ENCODE measurements around the gene SPTLC2.

Gene SPTLC2

DNA sequence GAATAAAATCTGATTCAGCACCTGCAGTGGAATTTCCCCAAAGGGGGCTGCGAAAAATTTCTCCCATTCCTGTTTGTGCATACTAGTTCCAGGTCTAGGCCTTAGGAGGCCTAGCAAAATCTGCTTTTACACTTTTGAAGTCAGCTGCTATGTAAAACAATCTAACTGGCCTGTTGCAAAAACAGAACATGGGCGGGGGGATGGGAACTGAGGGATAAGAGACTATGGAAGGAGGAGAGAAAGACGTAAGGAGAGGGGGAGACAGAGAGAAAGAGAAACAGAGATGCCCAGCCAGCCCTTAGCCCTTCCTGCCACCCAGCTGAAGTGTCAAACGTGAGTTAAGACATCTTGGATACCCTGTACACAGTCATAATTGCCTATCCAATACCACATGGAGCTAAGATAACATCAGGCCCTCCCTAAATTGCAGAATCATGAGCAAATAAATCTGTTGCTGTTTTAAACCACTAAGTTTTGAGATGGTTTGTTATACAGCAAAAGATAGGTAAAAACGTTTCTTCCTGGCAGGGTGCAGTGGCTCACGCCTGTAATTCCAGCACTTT lies 45.6 kb downstream of the SPTLC2 start:
- Histone ChIP-seq H3K4me1 (ENCODE audit: low read depth, poor library complexity, severe bottlenecking) (no peaks in the 10 kb centered on the region), H3K4me3 (IDR thresholded peaks at IDR 0.05; ENCODE audit: insufficient read depth, low read depth, low read length) (no peak overlapping the region), H3K27me3 (ENCODE audit: insufficient read depth, low read depth) (no peaks in the 10 kb centered on the region), H4K20me1 (ENCODE audit: insufficient read depth) (no peaks in the 10 kb centered on the region), H3K4me2 (no peak overlapping the region), H3K79me2 (ENCODE audit: insufficient read depth, low read depth) (no peaks in the 10 kb centered on the region), H2AFZ (ENCODE audit: low read depth) (no peak overlapping the region), H3K36me3 (ENCODE audit: insufficient read depth) (no peaks in the 10 kb centered on the region), H3K27ac (no peak overlapping the region), H3K9ac (no peak overlapping the region)
- TF ChIP-seq, protein P1, sequence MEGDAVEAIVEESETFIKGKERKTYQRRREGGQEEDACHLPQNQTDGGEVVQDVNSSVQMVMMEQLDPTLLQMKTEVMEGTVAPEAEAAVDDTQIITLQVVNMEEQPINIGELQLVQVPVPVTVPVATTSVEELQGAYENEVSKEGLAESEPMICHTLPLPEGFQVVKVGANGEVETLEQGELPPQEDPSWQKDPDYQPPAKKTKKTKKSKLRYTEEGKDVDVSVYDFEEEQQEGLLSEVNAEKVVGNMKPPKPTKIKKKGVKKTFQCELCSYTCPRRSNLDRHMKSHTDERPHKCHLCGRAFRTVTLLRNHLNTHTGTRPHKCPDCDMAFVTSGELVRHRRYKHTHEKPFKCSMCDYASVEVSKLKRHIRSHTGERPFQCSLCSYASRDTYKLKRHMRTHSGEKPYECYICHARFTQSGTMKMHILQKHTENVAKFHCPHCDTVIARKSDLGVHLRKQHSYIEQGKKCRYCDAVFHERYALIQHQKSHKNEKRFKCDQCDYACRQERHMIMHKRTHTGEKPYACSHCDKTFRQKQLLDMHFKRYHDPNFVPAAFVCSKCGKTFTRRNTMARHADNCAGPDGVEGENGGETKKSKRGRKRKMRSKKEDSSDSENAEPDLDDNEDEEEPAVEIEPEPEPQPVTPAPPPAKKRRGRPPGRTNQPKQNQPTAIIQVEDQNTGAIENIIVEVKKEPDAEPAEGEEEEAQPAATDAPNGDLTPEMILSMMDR (conservative IDR thresholded peaks at IDR 0.05; ENCODE audit: low read depth, low read length) = no peak

- no peaks in the 10 kb centered on the region for H3K79me2 ChIP-seq (ENCODE audit: insufficient read depth, low read depth)
- no peak overlapping the region for H3K4me2 ChIP-seq
- H3K9ac ChIP-seq = no peak overlapping the region
- H3K4me3 ChIP-seq (IDR thresholded peaks at IDR 0.05; ENCODE audit: insufficient read depth, low read depth, low read length) = no peak overlapping the region
- H3K36me3 ChIP-seq (ENCODE audit: insufficient read depth) = no peaks in the 10 kb centered on the region
- no peaks in the 10 kb centered on the region for H3K4me1 ChIP-seq (ENCODE audit: low read depth, poor library complexity, severe bottlenecking)
- no peak overlapping the region for H2AFZ ChIP-seq (ENCODE audit: low read depth)
- no peak overlapping the region for H3K27ac ChIP-seq
- no peaks in the 10 kb centered on the region for H3K27me3 ChIP-seq (ENCODE audit: insufficient read depth, low read depth)
- H4K20me1 ChIP-seq (ENCODE audit: insufficient read depth) = no peaks in the 10 kb centered on the region
- TF ChIP-seq, protein P1 (conservative IDR thresholded peaks at IDR 0.05; ENCODE audit: low read depth, low read length) = no peak
Observed at GRCh38 chr14:77565994-77566305, 50.5 kb downstream of the SPTLC2 start.

GRCh38 chr14:77565289-77565993 lies 51.0 kb downstream of the SPTLC2 start:
- H3K4me2 ChIP-seq = no peak overlapping the region
- H3K4me1 ChIP-seq (ENCODE audit: low read depth, poor library complexity, severe bottlenecking) = no peaks in the 10 kb centered on the region
- no peaks in the 10 kb centered on the region for H4K20me1 ChIP-seq (ENCODE audit: insufficient read depth)
- TF ChIP-seq, protein P1 (conservative IDR thresholded peaks at IDR 0.05; ENCODE audit: low read depth, low read length) = no peak
- no peaks in the 10 kb centered on the region for H3K27me3 ChIP-seq (ENCODE audit: insufficient read depth, low read depth)
- no peak overlapping the region for H3K4me3 ChIP-seq (IDR thresholded peaks at IDR 0.05; ENCODE audit: insufficient read depth, low read depth, low read length)
- H3K79me2 ChIP-seq (ENCODE audit: insufficient read depth, low read depth) = no peaks in the 10 kb centered on the region
- H3K36me3 ChIP-seq (ENCODE audit: insufficient read depth) = no peaks in the 10 kb centered on the region
- no peak overlapping the region for H3K27ac ChIP-seq
- H3K9ac ChIP-seq = no peak overlapping the region
- H2AFZ ChIP-seq (ENCODE audit: low read depth) = no peak overlapping the region

DNA sequence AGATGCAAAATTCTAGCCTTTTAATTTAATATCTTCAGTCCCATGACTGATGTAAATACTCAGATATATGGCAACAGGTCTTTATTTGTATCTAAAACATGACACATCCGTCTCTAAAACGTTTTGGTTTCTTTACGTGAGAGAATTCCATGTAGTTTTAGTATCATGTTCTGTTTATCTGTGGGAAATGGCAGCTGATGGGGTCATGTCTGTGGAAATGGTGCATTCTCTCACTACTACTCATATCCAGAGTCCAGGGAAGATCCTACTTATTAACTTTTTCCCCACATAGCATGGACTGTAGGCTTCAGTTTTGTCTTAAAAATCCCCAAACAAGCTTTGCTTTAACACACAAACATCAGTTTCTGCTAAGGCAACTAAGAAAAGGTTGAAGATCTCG lies 53.8 kb downstream of the SPTLC2 start:
- Histone ChIP-seq H3K27me3 (ENCODE audit: insufficient read depth, low read depth) (no peaks in the 10 kb centered on the region), H3K9ac (no peak overlapping the region), H3K79me2 (ENCODE audit: insufficient read depth, low read depth) (no peaks in the 10 kb centered on the region), H3K27ac (no peak overlapping the region), H3K4me1 (ENCODE audit: low read depth, poor library complexity, severe bottlenecking) (no peaks in the 10 kb centered on the region), H3K4me3 (IDR thresholded peaks at IDR 0.05; ENCODE audit: insufficient read depth, low read depth, low read length) (no peak overlapping the region), H3K4me2 (no peak overlapping the region), H4K20me1 (ENCODE audit: insufficient read depth) (no peaks in the 10 kb centered on the region), H2AFZ (ENCODE audit: low read depth) (no peak overlapping the region), H3K36me3 (ENCODE audit: insufficient read depth) (no peaks in the 10 kb centered on the region)
- TF ChIP-seq, protein P1 (conservative IDR thresholded peaks at IDR 0.05; ENCODE audit: low read depth, low read length) = no peak
